ENCODE data around the gene SLC25A30. TPM values are rescaled to one million over a fixed set of nuclear protein-coding genes. Genes with fewer than 3 reads are reported as not detected.

Gene SLC25A30
- total and polyA plus RNA-seq, 2 of the 13 experiments (the other 11 are each of a cell fraction or from before 2014, with no cell fraction given): 19.6 to 22.5 TPM

DNA sequence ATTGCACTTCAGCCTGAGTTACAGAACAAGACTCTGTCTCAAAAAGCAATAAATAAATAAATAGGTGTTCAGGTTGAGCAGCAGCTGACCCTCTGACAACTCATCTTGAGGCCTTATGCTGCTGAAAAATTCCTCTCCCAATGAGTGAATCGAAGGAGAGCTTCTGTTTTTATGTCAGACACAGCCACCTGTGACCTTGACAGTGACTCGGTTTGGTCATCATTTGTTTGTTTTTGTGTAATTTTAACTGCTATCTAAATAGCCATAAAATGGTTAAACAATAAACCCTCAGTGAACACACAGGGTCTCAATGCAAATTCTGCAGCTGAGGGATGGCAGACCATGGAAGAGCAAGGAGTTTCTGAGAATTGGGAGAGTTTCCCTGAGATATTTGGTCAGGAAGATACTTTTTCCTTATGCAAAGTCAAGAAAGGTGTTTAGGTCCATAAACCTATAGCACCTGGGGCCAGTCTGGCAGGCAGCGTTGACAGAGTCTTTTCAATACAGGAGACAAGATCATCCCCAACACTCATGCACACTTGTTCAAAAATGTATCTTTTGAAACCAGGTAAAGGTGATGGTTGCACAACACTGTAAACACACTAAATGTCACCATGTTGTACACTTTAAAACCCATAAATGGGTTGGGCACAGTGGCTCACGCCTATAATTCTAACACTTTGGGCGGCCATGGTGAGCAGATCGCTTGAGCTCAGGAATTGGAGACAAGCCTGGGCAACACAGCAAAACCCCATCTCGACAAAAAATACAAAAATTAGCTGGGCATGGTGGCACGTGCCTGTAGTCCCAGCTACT is 16.6 kb upstream of the SLC25A30 start (continued):
- TF ChIP-seq ZNF460 (CRISPR knock-in tag; IDR thresholded peaks at IDR 0.05; ENCODE audit: borderline replicate concordance): no peak
- TF ChIP-seq BORCS8-MEF2B (CRISPR knock-in tag; IDR thresholded peaks at IDR 0.05): no peak
- TF ChIP-seq ZNF562 (CRISPR knock-in tag; IDR thresholded peaks at IDR 0.05; ENCODE audit: borderline replicate concordance): no peak
- TF ChIP-seq HNF1B (CRISPR knock-in tag; IDR thresholded peaks at IDR 0.05): peak; percentile 79; the same call in 1 of the 2 replicates
- peak; percentile 60 for TF ChIP-seq ASH2L (IDR thresholded peaks at IDR 0.05; ENCODE audit: insufficient read length, low read depth, low read length)
- 0 out of 2 replicates have a peak, but pooled peaks have one; percentile 8 for TF ChIP-seq HOXA3 (CRISPR knock-in tag; IDR thresholded peaks at IDR 0.05)
- no peak for TF ChIP-seq ZNF576 (CRISPR knock-in tag; IDR thresholded peaks at IDR 0.05)
- TF ChIP-seq EP300 (IDR thresholded peaks at IDR 0.05; ENCODE audit: low read depth in 2 of 2, low read length in 2 of 2): peak in 1 of 2 experiments; percentile 72; a peak in 2 of 4 replicates
- peak; percentile 57; the same call in 1 of the 2 replicates for TF ChIP-seq EP300 (CRISPR knock-in tag; IDR thresholded peaks at IDR 0.05; ENCODE audit: borderline replicate concordance)
- TF ChIP-seq, protein P1, sequence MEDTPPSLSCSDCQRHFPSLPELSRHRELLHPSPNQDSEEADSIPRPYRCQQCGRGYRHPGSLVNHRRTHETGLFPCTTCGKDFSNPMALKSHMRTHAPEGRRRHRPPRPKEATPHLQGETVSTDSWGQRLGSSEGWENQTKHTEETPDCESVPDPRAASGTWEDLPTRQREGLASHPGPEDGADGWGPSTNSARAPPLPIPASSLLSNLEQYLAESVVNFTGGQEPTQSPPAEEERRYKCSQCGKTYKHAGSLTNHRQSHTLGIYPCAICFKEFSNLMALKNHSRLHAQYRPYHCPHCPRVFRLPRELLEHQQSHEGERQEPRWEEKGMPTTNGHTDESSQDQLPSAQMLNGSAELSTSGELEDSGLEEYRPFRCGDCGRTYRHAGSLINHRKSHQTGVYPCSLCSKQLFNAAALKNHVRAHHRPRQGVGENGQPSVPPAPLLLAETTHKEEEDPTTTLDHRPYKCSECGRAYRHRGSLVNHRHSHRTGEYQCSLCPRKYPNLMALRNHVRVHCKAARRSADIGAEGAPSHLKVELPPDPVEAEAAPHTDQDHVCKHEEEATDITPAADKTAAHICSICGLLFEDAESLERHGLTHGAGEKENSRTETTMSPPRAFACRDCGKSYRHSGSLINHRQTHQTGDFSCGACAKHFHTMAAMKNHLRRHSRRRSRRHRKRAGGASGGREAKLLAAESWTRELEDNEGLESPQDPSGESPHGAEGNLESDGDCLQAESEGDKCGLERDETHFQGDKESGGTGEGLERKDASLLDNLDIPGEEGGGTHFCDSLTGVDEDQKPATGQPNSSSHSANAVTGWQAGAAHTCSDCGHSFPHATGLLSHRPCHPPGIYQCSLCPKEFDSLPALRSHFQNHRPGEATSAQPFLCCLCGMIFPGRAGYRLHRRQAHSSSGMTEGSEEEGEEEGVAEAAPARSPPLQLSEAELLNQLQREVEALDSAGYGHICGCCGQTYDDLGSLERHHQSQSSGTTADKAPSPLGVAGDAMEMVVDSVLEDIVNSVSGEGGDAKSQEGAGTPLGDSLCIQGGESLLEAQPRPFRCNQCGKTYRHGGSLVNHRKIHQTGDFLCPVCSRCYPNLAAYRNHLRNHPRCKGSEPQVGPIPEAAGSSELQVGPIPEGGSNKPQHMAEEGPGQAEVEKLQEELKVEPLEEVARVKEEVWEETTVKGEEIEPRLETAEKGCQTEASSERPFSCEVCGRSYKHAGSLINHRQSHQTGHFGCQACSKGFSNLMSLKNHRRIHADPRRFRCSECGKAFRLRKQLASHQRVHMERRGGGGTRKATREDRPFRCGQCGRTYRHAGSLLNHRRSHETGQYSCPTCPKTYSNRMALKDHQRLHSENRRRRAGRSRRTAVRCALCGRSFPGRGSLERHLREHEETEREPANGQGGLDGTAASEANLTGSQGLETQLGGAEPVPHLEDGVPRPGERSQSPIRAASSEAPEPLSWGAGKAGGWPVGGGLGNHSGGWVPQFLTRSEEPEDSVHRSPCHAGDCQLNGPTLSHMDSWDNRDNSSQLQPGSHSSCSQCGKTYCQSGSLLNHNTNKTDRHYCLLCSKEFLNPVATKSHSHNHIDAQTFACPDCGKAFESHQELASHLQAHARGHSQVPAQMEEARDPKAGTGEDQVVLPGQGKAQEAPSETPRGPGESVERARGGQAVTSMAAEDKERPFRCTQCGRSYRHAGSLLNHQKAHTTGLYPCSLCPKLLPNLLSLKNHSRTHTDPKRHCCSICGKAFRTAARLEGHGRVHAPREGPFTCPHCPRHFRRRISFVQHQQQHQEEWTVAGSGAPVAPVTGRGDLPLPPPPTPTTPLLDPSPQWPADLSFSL (CRISPR knock-in tag; IDR thresholded peaks at IDR 0.05): peak; percentile 45; the same call in 1 of the 2 replicates
- 0 out of 2 replicates have a peak, but pooled peaks have one; percentile 43 for TF ChIP-seq NFKBIZ (CRISPR knock-in tag; IDR thresholded peaks at IDR 0.05)
- TF ChIP-seq HHEX (CRISPR knock-in tag; IDR thresholded peaks at IDR 0.05): no peak

Data from HepG2 (cell line).